ENCODE data around the gene ANKRD24. TPM values are rescaled to one million over a fixed set of nuclear protein-coding genes. Genes with fewer than 3 reads are reported as not detected.

ANKRD24 gene
- total and polyA plus RNA-seq, 2 donors (not counting 3 experiments of a cell fraction or from before 2014, with no cell fraction given): 0.07 to 0.27 TPM

DNA sequence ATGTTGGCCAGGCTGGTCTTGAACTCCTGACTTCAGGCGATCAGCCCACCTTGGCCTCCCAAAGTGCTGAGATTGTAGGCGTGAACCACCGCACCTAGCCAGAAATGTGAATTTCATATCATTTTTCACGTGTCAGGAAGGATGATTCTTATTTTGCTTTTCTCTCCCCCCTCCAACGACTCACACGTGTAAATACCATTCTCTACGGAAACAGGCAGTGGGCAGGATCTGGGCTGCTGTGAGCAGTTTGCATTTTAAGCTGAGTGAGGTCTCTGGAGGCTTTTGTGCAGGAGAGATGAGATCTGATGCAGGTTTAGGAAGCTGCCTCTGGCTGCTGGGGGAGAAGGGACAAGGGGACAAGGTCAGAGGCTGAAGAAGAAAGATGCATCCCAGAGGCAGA, 11.9 kb downstream of the ANKRD24 start:
- TF ChIP-seq GATA2 (IDR thresholded peaks at IDR 0.05; ENCODE audit: insufficient read depth, insufficient read length, low read depth, low read length): no peak
- no peak for TF ChIP-seq FOS (IDR thresholded peaks at IDR 0.05; ENCODE audit: borderline replicate concordance, insufficient read depth, low read length)
- no peak for TF ChIP-seq MYC (IDR thresholded peaks at IDR 0.05; ENCODE audit: low read depth, low read length)
- TF ChIP-seq, protein P1, sequence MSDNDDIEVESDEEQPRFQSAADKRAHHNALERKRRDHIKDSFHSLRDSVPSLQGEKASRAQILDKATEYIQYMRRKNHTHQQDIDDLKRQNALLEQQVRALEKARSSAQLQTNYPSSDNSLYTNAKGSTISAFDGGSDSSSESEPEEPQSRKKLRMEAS (IDR thresholded peaks at IDR 0.05; ENCODE audit: insufficient read depth, insufficient read length): no peak
- TF ChIP-seq CTCF (IDR thresholded peaks at IDR 0.05; ENCODE audit: extremely low read depth in 1 of 2, insufficient read depth in 1 of 2, low read depth in 1 of 2, low read length in 2 of 2): no peak
- no peak for TF ChIP-seq EZH2 (IDR thresholded peaks at IDR 0.05; ENCODE audit: borderline replicate concordance, low read depth, low read length, severe bottlenecking)
- TF ChIP-seq JUN (IDR thresholded peaks at IDR 0.05; ENCODE audit: borderline replicate concordance, insufficient read depth, insufficient read length, low read depth): no peak
- no peak for TF ChIP-seq POLR2AphosphoS5 (IDR thresholded peaks at IDR 0.05; ENCODE audit: insufficient read depth, low read depth, low read length)
- no peak for TF ChIP-seq POLR2A (IDR thresholded peaks at IDR 0.05; ENCODE audit: low read depth, low read length)
- intact Hi-C loops (cut with micrococcal nuclease): no loop called here

More for the DNA sequence above, 11.9 kb downstream of the ANKRD24 start:
- H3K79me2 ChIP-seq (ENCODE audit: control insufficient read depth, insufficient read depth, low read length): no peaks in the 10 kb centered on the region
- H3K9me3 ChIP-seq (replicated peaks; ENCODE audit: control insufficient read depth, insufficient read depth, low read length): no peaks in the 10 kb centered on the region
- no peak overlapping the region for H3K27ac ChIP-seq (ENCODE audit: insufficient read depth, low read depth, low read length)
- H3K4me1 ChIP-seq (ENCODE audit: control insufficient read depth, extremely low read depth, insufficient read depth, low read length): no peaks in the 10 kb centered on the region
- H3K4me3 ChIP-seq (replicated peaks in 1 of 3; ENCODE audit: insufficient read depth in 1 of 3, low read depth in 1 of 3, low read length in 3 of 3): no peak overlapping the region
- FAIRE-seq (no peak), DNase-seq (ENCODE audit: low read depth, low spot score) (no peak)
- H3K4me2 ChIP-seq (ENCODE audit: insufficient read depth, low read length): no peak overlapping the region
- no peaks in the 10 kb centered on the region for H3K36me3 ChIP-seq (ENCODE audit: control insufficient read depth in 2 of 2, extremely low read depth in 1 of 2, insufficient read depth in 2 of 2, low read length in 2 of 2)
- peaks cover 8 to 12% of the 10 kb centered on the region in 2 experiments for H3K27me3 ChIP-seq (ENCODE audit: control insufficient read depth in 2 of 2, insufficient read depth in 2 of 2, low read length in 2 of 2)
- BruUV-seq (replicated peaks): no TSS peak
- H2AFZ ChIP-seq (ENCODE audit: low read depth, low read length): no peak overlapping the region
- H4K20me1 ChIP-seq (replicated peaks; ENCODE audit: control insufficient read depth, extremely low read depth, insufficient read depth, low read length): no peaks in the 10 kb centered on the region
- POLR2A ChIA-PET: no interaction called here
- dilution Hi-C loops (cut with MboI; ENCODE audit: extremely low pct_ligation_motif_present, low sequenced_read_pairs): no loop called here
- no peaks in the 10 kb centered on the region for H3K9me1 ChIP-seq (replicated peaks; ENCODE audit: control insufficient read depth, extremely low read depth, insufficient read depth, low read length)
- no peak overlapping the region for H3K9ac ChIP-seq (replicated peaks; ENCODE audit: extremely low read depth, insufficient read depth, low read length)
- CTCF ChIA-PET: no interaction called here
